BJ (cell line): ENCODE data around the gene PCDH15. TPM values are rescaled to one million over a fixed set of nuclear protein-coding genes. Genes with fewer than 3 reads are reported as not detected.

Source experiments
- CTCF ChIA-PET: fragments of 350-600 bp; formaldehyde crosslinking; extraction: SDS; loops from one replicate; lab custom pipeline; 2021; ENCODE audit warnings: antibody characterized with exemption, inconsistent platforms; lab: Yijun Ruan, JAX
- POLR2A ChIA-PET: fragments of 300-600 bp; sonication (Branson Sonifier 250); formaldehyde crosslinking; extraction: SDS; loops from one replicate; lab custom pipeline; 2021; ENCODE audit warnings: antibody characterized with exemption; lab: Charles Lee
- DNase-seq: peaks from one replicate; pipeline ENCODE4 v3.0.0-alpha.2; 2011; ENCODE audit warnings: low read depth
- H3K27me3 ChIP-seq: 2 replicates; pipeline ENCODE4 v1.6.0; 2011; ENCODE audit warnings: low read length; ENCODE audit not compliant: control insufficient read depth, insufficient read depth
- H3K36me3 ChIP-seq: 2 replicates; pipeline ENCODE4 v1.5.1; 2011; ENCODE audit warnings: low read length; ENCODE audit not compliant: control insufficient read depth, insufficient read depth
- H3K4me3 ChIP-seq: 2 replicates; pipeline ENCODE4 v1.5.1; 2011; ENCODE audit warnings: low read depth, mild to moderate bottlenecking, control low read depth, low read length
- CTCF ChIP-seq: IDR thresholded peaks from 2 replicates; pipeline ENCODE4 v1.5.1; 2011; ENCODE audit warnings: low read depth, mild to moderate bottlenecking, control low read depth, inconsistent platforms, low read length, moderate library complexity; ENCODE audit not compliant: insufficient read depth
- polyA plus RNA-seq: library from polyadenylated mRNA; depleted of rRNA; stranded (reverse); fragments of >200 nt; gene quantifications from 2 replicates; pipeline ENCODE4 v1.2.3, GENCODE V29; 2011

PCDH15 gene
- polyA plus RNA-seq, 1 experiment, result not detected

GRCh38 chr10:54194806-54195205 is 606.2 kb downstream of the PCDH15 start:
- TF ChIP-seq CTCF, result no peak
- no peak for DNase-seq
- ChIA-PET POLR2A (no interaction called here), CTCF (no interaction called here)
- Histone ChIP-seq H3K4me3 (no peak overlapping the region), H3K36me3 (no peaks in the 10 kb centered on the region), H3K27me3 (no peaks in the 10 kb centered on the region)

DNA sequence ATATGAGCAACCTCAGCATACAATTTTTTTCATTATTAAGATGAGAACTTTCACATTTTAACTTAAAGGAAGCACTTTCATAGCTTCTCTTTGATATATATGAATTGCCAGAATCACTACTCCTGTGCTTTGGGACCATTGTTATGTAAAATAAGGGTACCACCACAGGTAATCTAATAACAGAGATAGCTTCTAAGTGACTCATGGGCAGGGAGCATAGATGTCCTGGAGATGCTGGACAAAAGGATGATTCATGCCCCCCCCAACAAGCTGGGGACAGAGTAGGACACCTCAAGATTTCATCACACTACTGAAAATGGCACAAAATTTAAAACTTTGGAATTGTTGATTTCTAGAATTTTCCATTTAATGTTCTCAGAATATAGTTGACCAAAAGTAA is 641.1 kb downstream of the PCDH15 start:
- ChIA-PET POLR2A (no interaction called here), CTCF (no interaction called here)
- TF ChIP-seq CTCF, result no peak
- no peaks in the 10 kb centered on the region for H3K27me3 ChIP-seq
- no peaks in the 10 kb centered on the region for H3K36me3 ChIP-seq
- DNase-seq, result no peak
- no peak overlapping the region for H3K4me3 ChIP-seq

GRCh38 chr10:54148508-54148907 is 652.5 kb downstream of the PCDH15 start:
- no peak for DNase-seq
- H3K4me3 ChIP-seq, result no peak overlapping the region
- CTCF ChIA-PET, result no interaction called here
- no peak for TF ChIP-seq CTCF
- H3K36me3 ChIP-seq, result no peaks in the 10 kb centered on the region
- H3K27me3 ChIP-seq, result no peaks in the 10 kb centered on the region
- POLR2A ChIA-PET, result no interaction called here

GRCh38 chr10:54139819-54140428 is 661.1 kb downstream of the PCDH15 start:
- DNase-seq, result no peak
- no peaks in the 10 kb centered on the region for H3K27me3 ChIP-seq
- no peaks in the 10 kb centered on the region for H3K36me3 ChIP-seq
- TF ChIP-seq CTCF, result no peak
- ChIA-PET POLR2A (no interaction called here), CTCF (no interaction called here)
- H3K4me3 ChIP-seq, result no peak overlapping the region

DNA sequence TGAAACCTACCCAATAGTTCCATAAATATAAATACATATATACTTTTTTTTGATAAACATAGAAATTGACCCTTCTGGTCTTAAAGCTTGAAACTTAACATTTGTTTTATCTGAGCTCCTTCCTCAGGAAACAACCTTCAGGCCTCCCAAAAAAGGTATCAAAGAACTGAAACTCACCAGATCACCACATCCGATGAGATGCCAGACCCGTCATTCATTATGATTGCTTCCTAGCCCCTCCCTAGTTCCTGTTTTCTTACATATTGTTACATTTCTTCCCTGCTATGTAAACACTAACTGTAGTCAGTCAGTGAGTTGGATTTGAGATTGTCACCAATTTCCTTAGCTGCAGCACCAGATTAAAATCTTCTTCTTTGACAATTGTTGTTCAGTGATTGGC is 663.6 kb downstream of the PCDH15 start:
- Histone ChIP-seq H3K36me3 (no peaks in the 10 kb centered on the region), H3K4me3 (no peak overlapping the region), H3K27me3 (no peaks in the 10 kb centered on the region)
- no peak for TF ChIP-seq CTCF
- no peak for DNase-seq
- ChIA-PET POLR2A (no interaction called here), CTCF (no interaction called here)
